ENCODE measurements around the gene NFATC1. TPM values are rescaled to one million over a fixed set of nuclear protein-coding genes. Genes with fewer than 3 reads are reported as not detected.

Gene NFATC1
- polyA plus RNA-seq, 2 of the 4 experiments (the other 2 are of a cell fraction): 0.52 to 1.7 TPM

- TF ChIP-seq E2F6 (IDR thresholded peaks at IDR 0.05; ENCODE audit: borderline replicate concordance, low read depth): no peak
- TF ChIP-seq BCL3 (IDR thresholded peaks at IDR 0.05): no peak
- TF ChIP-seq ZFP36 (IDR thresholded peaks at IDR 0.05; ENCODE audit: borderline replicate concordance, partially characterized antibody): no peak
- no peak for TF ChIP-seq NFE2L2 (conservative IDR thresholded peaks at IDR 0.05; ENCODE audit: low read length)
- TF ChIP-seq ATOH8 (CRISPR knock-in tag; IDR thresholded peaks at IDR 0.05; ENCODE audit: low read depth): no peak
- no peak for TF ChIP-seq ZNF302 (CRISPR knock-in tag; IDR thresholded peaks at IDR 0.05)
- TF ChIP-seq FOSB (CRISPR knock-in tag; IDR thresholded peaks at IDR 0.05): no peak
- TF ChIP-seq ZSCAN20 (CRISPR knock-in tag; IDR thresholded peaks at IDR 0.05): no peak
- no peak for TF ChIP-seq MAX (IDR thresholded peaks at IDR 0.05)
- TF ChIP-seq GATA3 (IDR thresholded peaks at IDR 0.05; ENCODE audit: borderline replicate concordance): no peak
- TF ChIP-seq ESRRA (IDR thresholded peaks at IDR 0.05; ENCODE audit: borderline replicate concordance, low read length): no peak
- no peak for TF ChIP-seq PBX3 (IDR thresholded peaks at IDR 0.05)
Observed at GRCh38 chr18:79553696-79554095, 158.0 kb downstream of the NFATC1 start (continued).

GRCh38 chr18:79554321-79554720 is 158.6 kb downstream of the NFATC1 start:
- TF ChIP-seq POLR2AphosphoS2 (conservative IDR thresholded peaks at IDR 0.05; ENCODE audit: low read length) (no peak), EP300 (IDR thresholded peaks at IDR 0.05) (no peak), RARB (CRISPR knock-in tag; IDR thresholded peaks at IDR 0.05) (no peak), RAD21 (conservative IDR thresholded peaks at IDR 0.05 in 1 of 2, IDR thresholded peaks at IDR 0.05 in 1 of 2) (no peak), CEBPB (IDR thresholded peaks at IDR 0.05) (no peak), FOSB (CRISPR knock-in tag; IDR thresholded peaks at IDR 0.05) (no peak), SMC3 (IDR thresholded peaks at IDR 0.05) (no peak), FOSL2 (IDR thresholded peaks at IDR 0.05) (no peak), FOSL2 (CRISPR knock-in tag; IDR thresholded peaks at IDR 0.05) (no peak), ZC3H11A (IDR thresholded peaks at IDR 0.05) (no peak), ZFP36 (IDR thresholded peaks at IDR 0.05; ENCODE audit: borderline replicate concordance, partially characterized antibody) (no peak), SREBF2 (IDR thresholded peaks at IDR 0.05) (no peak), HOXB5 (CRISPR knock-in tag; IDR thresholded peaks at IDR 0.05) (no peak), PHF8 (IDR thresholded peaks at IDR 0.05; ENCODE audit: borderline replicate concordance, low read depth) (no peak), E2F6 (IDR thresholded peaks at IDR 0.05; ENCODE audit: borderline replicate concordance, low read depth) (no peak), CTCF (IDR thresholded peaks at IDR 0.05) (no peak), TFCP2L1 (CRISPR knock-in tag; IDR thresholded peaks at IDR 0.05) (no peak), JUNB (IDR thresholded peaks at IDR 0.05) (no peak), MAX (IDR thresholded peaks at IDR 0.05) (no peak), TP53 (CRISPR knock-in tag; IDR thresholded peaks at IDR 0.05) (no peak)
- 50% methylated on average over 13 of the region's 13 CpGs for WGBS (ENCODE audit: missing lambda C conversion rate)
- no peak for ATAC-seq

More at GRCh38 chr18:79554321-79554720, 158.6 kb downstream of the NFATC1 start:
- H3K9me3 ChIP-seq: no peaks in the 10 kb centered on the region
- no peak overlapping the region for H3K4me3 ChIP-seq
- H3K4me1 ChIP-seq: no peaks in the 10 kb centered on the region
- no peak overlapping the region for H3K4me2 ChIP-seq
- FAIRE-seq: no peak
- CTCF ChIA-PET: no interaction called here
- H3K27ac ChIP-seq: no peak overlapping the region
- POLR2A ChIA-PET: no interaction called here
- no peak for DNase-seq (ENCODE audit: low read depth in 1 of 2, low spot score in 1 of 2)
